OCI-LY1 (cell line): ENCODE results near the gene TOX2.

Experiments
- H2AFZ ChIP-seq: fragments of 200-600 bp; sonication (generic), shearing (Covaris generic); 2 replicates; pipeline ENCODE4 v1.6.0; 2014; ENCODE audit warnings: antibody characterized with exemption, mild to moderate bottlenecking, low read length
- H3F3A ChIP-seq: fragments of 200-600 bp; sonication (generic), shearing (Covaris generic); 2 replicates; pipeline ENCODE4 v1.6.0; 2014; ENCODE audit warnings: mild to moderate bottlenecking, antibody characterized with exemption, low read length, moderate library complexity; ENCODE audit not compliant: insufficient read depth
- H3K27ac ChIP-seq: fragments of 200-600 bp; sonication (generic); 2 replicates; pipeline ENCODE4 v1.5.1; 2014; ENCODE audit warnings: low read length, mixed run types, mild to moderate bottlenecking, low read depth; ENCODE audit not compliant: poor library complexity, severe bottlenecking
- H3K27me3 ChIP-seq: fragments of 200-600 bp; sonication (generic); 2 replicates; pipeline ENCODE4 v1.6.0; 2014; ENCODE audit warnings: antibody characterized with exemption, mild to moderate bottlenecking, low read length, moderate library complexity; ENCODE audit not compliant: insufficient read depth
- H3K36me3 ChIP-seq: fragments of 200-600 bp; sonication (generic); 2 replicates; pipeline ENCODE4 v1.6.1; 2014; ENCODE audit warnings: mild to moderate bottlenecking, antibody characterized with exemption, low read length, moderate library complexity, mixed read lengths; ENCODE audit not compliant: insufficient read depth
- H3K4me1 ChIP-seq: fragments of 200-600 bp; sonication (generic); 2 replicates; pipeline ENCODE4 v1.5.1; 2014; ENCODE audit warnings: mild to moderate bottlenecking, low read length, moderate library complexity; ENCODE audit not compliant: insufficient read depth, severe bottlenecking
- H3K4me2 ChIP-seq: fragments of 200-600 bp; sonication (generic), shearing (Covaris generic); 2 replicates; pipeline ENCODE4 v1.6.1; 2014; ENCODE audit warnings: low read length
- H3K4me3 ChIP-seq: fragments of 200-600 bp; sonication (generic); 2 replicates; pipeline ENCODE4 v1.5.1; 2014; ENCODE audit warnings: low read length, low read depth, mild to moderate bottlenecking, mixed read lengths; ENCODE audit not compliant: poor library complexity, severe bottlenecking
- H3K79me2 ChIP-seq: fragments of 200-600 bp; shearing (Covaris generic); 2 replicates; pipeline ENCODE4 v1.6.1; 2016; ENCODE audit warnings: mixed run types, low read length, mixed read lengths; ENCODE audit not compliant: insufficient read depth
- H3K9ac ChIP-seq: fragments of 200-600 bp; sonication (generic), shearing (Covaris generic); 2 replicates; pipeline ENCODE4 v1.6.1; 2014; ENCODE audit warnings: mild to moderate bottlenecking, low read length, mixed read lengths
- H3K9me2 ChIP-seq: fragments of 200-600 bp; sonication (generic), shearing (Covaris generic); 2 replicates; pipeline ENCODE4 v1.6.1; 2014; ENCODE audit warnings: low read depth, mild to moderate bottlenecking, low read length, mixed read lengths
- H3K9me3 ChIP-seq: fragments of 200-600 bp; shearing (Covaris generic); 2 replicates; pipeline ENCODE4 v1.6.1; 2014; ENCODE audit warnings: low read length, mixed read lengths
- H4K20me1 ChIP-seq: fragments of 200-600 bp; sonication (generic), shearing (Covaris generic); 2 replicates; pipeline ENCODE4 v1.6.0; 2016; ENCODE audit warnings: mild to moderate bottlenecking, low read length; ENCODE audit not compliant: insufficient read depth
- EZH2 ChIP-seq: fragments of 200-600 bp; sonication (generic), shearing (Covaris generic); IDR thresholded peaks from 2 replicates; pipeline ENCODE4 v1.8.0; 2017; ENCODE audit warnings: borderline replicate concordance, mixed run types, mild to moderate bottlenecking, antibody characterized with exemption, low read length, moderate library complexity, mixed read lengths
- TF ChIP-seq, protein P1 (sequence below): fragments of 200-600 bp; sonication (generic), shearing (Covaris generic); IDR thresholded peaks from 2 replicates; pipeline ENCODE4 v1.5.1; 2017; ENCODE audit warnings: mild to moderate bottlenecking, antibody characterized with exemption, low read length, moderate library complexity, mixed read lengths

Gene TOX2

DNA sequence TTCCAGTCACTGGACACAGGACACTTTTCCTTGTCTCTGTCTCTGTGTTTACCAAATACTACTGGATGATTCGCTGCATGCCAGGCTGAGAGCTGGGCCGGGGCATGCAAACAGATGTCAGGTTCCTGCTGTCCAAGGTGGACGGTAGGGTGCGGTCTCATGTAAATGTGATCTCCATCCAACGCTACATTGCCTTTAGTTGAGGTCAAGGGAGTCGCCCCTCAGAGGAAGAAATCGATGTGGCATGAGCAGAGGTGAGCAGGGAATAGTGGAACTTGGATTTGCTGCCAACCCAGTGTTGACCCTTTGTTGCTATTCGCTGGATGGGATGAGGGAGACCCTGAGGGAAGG is 9.8 kb upstream of the TOX2 start:
- Histone ChIP-seq H4K20me1 (no peaks in the 10 kb centered on the region), H3K4me2 (no peak overlapping the region), H3K27ac (no peak overlapping the region), H3K9ac (no peak overlapping the region), H3K4me3 (no peak overlapping the region), H3F3A (no peaks in the 10 kb centered on the region), H3K79me2 (no peaks in the 10 kb centered on the region), H3K9me2 (no peaks in the 10 kb centered on the region), H3K36me3 (no peaks in the 10 kb centered on the region; the same call in 1 of the 2 replicates), H3K4me1 (no peaks in the 10 kb centered on the region), H2AFZ (no peak overlapping the region), H3K9me3 (peaks cover 6% of the 10 kb centered on the region; the same call in 1 of the 2 replicates), H3K27me3 (no peaks in the 10 kb centered on the region)
- TF ChIP-seq EZH2: no peak
- TF ChIP-seq, protein P1, sequence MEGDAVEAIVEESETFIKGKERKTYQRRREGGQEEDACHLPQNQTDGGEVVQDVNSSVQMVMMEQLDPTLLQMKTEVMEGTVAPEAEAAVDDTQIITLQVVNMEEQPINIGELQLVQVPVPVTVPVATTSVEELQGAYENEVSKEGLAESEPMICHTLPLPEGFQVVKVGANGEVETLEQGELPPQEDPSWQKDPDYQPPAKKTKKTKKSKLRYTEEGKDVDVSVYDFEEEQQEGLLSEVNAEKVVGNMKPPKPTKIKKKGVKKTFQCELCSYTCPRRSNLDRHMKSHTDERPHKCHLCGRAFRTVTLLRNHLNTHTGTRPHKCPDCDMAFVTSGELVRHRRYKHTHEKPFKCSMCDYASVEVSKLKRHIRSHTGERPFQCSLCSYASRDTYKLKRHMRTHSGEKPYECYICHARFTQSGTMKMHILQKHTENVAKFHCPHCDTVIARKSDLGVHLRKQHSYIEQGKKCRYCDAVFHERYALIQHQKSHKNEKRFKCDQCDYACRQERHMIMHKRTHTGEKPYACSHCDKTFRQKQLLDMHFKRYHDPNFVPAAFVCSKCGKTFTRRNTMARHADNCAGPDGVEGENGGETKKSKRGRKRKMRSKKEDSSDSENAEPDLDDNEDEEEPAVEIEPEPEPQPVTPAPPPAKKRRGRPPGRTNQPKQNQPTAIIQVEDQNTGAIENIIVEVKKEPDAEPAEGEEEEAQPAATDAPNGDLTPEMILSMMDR: no peak

DNA sequence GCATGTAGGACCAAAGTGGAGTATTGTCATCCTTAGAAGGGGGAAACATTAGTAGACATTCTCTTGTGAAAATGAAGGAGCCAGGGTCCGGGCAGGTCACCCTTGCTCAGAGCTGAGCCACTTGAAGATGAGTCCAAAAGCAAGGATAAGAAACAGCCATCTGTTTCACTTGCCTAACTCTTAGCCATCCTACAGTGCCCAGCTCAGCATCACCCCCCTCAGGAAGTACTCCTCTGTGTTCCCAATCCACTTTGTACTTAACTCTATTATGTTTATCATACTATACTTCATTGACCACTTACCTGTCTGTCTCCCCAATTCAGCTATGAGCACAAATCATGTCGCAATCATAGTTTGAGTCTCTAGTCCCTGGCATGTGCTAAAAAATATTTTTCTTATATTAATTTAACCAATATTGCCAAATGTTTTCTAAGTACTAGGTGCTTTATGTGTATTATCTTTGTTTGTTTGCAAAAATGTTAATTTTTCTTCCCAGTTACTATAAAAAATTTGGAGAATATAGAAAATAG is 8.1 kb upstream of the TOX2 start:
- no peak overlapping the region for H2AFZ ChIP-seq
- no peaks in the 10 kb centered on the region for H4K20me1 ChIP-seq
- H3K4me1 ChIP-seq: no peaks in the 10 kb centered on the region
- H3K27ac ChIP-seq: no peak overlapping the region
- H3K36me3 ChIP-seq: no peaks in the 10 kb centered on the region; the same call in 1 of the 2 replicates
- H3K9ac ChIP-seq: no peak overlapping the region
- H3F3A ChIP-seq: no peaks in the 10 kb centered on the region
- H3K4me3 ChIP-seq: no peak overlapping the region
- no peaks in the 10 kb centered on the region for H3K79me2 ChIP-seq
- no peak for TF ChIP-seq EZH2
- TF ChIP-seq, protein P1: no peak
- no peaks in the 10 kb centered on the region for H3K27me3 ChIP-seq
- peaks cover 6% of the 10 kb centered on the region; the same call in 1 of the 2 replicates for H3K9me3 ChIP-seq
- no peak overlapping the region for H3K4me2 ChIP-seq
- no peaks in the 10 kb centered on the region for H3K9me2 ChIP-seq

DNA sequence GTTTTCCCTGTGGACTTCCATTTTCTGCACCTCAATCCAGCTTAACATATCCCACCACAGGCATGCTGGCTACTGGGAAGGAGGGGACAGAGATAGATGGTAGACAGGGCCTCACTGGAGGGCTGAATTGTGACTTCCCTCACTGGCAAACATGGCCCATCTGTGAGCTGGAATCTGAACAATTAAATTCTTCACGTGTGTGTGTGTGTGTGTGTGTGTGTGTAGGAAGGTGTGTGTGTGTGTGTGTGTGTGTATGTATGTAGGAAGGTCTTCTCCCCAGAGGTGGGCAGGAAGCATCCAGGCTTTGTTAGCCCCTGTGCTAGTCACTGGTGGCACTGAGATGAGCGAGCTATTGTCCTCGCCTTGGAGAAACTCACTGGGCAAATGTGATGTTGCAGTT is 5.4 kb upstream of the TOX2 start:
- no peaks in the 10 kb centered on the region for H3K79me2 ChIP-seq
- no peaks in the 10 kb centered on the region for H3K9me2 ChIP-seq
- H3K4me1 ChIP-seq: peaks cover 4% of the 10 kb centered on the region
- no peak overlapping the region for H3K4me3 ChIP-seq
- TF ChIP-seq, protein P1: no peak
- TF ChIP-seq EZH2: no peak
- H3K4me2 ChIP-seq: no peak overlapping the region
- H3K9me3 ChIP-seq: peaks cover 11% of the 10 kb centered on the region; the same call in 1 of the 2 replicates
- no peaks in the 10 kb centered on the region for H3F3A ChIP-seq
- no peak overlapping the region for H3K9ac ChIP-seq
- no peak overlapping the region for H2AFZ ChIP-seq
- no peak overlapping the region for H3K27ac ChIP-seq
- no peaks in the 10 kb centered on the region for H3K27me3 ChIP-seq
- no peaks in the 10 kb centered on the region; the same call in 1 of the 2 replicates for H3K36me3 ChIP-seq
- no peaks in the 10 kb centered on the region for H4K20me1 ChIP-seq
